ENCODE data around the gene GPR152. TPM values are rescaled to one million over a fixed set of nuclear protein-coding genes. Genes with fewer than 3 reads are reported as not detected.

GPR152 gene
- total RNA-seq, 4 donors from 2014 or later, result not detected

- H3K27ac ChIP-seq, result peak overlapping the region; percentile 93 to 98 (median 96)
- no peaks in the 10 kb centered on the region for H3K9me3 ChIP-seq
- DNase-seq, result no peak
- peaks cover 0 to 21% (median 0%) of the 10 kb centered on the region in 3 donors for H3K36me3 ChIP-seq
- TF ChIP-seq CTCF (IDR thresholded peaks at IDR 0.05) (no peak), POLR2A (IDR thresholded peaks at IDR 0.05) (peak in 2 of 4 donors; percentile 17 to 26)
- intact Hi-C loops (cut with DNase I), result no loop called here
- no peaks in the 10 kb centered on the region for H3K27me3 ChIP-seq
- peak overlapping the region in 3 of 4 donors; percentile 47 to 75 (median 50) for H3K4me3 ChIP-seq
- WGBS, 2 donors, result 63 to 73% methylated on average over 6 to 9 of the region's 20 CpGs
- peaks cover 33 to 68% (median 38%) of the 10 kb centered on the region in 3 donors for H3K4me1 ChIP-seq
Measured at GRCh38 chr11:67463680-67464410, 11.3 kb upstream of the GPR152 start.

GRCh38 chr11:67463186-67463585 lies 10.7 kb upstream of the GPR152 start:
- WGBS, 2 donors, result 73 to 84% methylated on average over 6 to 9 of the region's 10 CpGs
- intact Hi-C loops (cut with DNase I), result no loop called here
- no peaks in the 10 kb centered on the region for H3K27me3 ChIP-seq

DNA sequence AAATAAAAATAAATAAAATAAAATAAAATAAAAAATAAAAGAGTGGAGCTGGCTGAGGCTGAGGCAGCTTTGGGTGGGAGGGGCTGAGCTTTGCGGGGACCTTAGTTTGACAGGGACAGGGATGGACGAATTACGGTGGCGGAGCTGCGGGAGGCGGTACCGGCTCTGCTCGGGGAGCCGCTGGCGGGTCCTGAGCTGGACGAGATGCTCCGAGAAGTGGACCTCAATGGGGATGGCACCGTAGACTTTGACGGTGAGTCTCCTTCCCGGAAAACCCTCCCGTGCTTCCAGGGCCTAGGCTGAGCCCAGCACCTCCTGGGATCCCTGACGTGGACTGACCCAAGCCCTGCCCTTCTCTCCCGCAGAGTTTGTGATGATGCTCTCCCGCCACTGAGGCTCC lies 5.7 kb upstream of the GPR152 start:
- Histone ChIP-seq H3K4me1 (peaks cover 0 to 16% (median 0%) of the 10 kb centered on the region in 3 donors), H3K27ac (no peak overlapping the region), H3K4me3 (no peak overlapping the region), H3K9me3 (no peaks in the 10 kb centered on the region), H3K27me3 (no peaks in the 10 kb centered on the region), H3K36me3 (no peaks in the 10 kb centered on the region)
- DNase-seq, result no peak
- TF ChIP-seq POLR2A (IDR thresholded peaks at IDR 0.05), result no peak
- no peak for TF ChIP-seq CTCF (IDR thresholded peaks at IDR 0.05)
- 87 to 96% methylated on average over 11 to 15 of the region's 19 CpGs for WGBS, 2 donors
- intact Hi-C loops (cut with DNase I), result no loop called here

More at GRCh38 chr11:67463186-67463585, 10.7 kb upstream of the GPR152 start:
- no peak for TF ChIP-seq CTCF (IDR thresholded peaks at IDR 0.05)
- TF ChIP-seq POLR2A (IDR thresholded peaks at IDR 0.05), result no peak
- Histone ChIP-seq H3K36me3 (peaks cover 0 to 21% (median 0%) of the 10 kb centered on the region in 3 donors), H3K9me3 (no peaks in the 10 kb centered on the region), H3K27ac (peak overlapping the region in 3 of 4 donors; percentile 39 to 96 (median 96)), H3K4me3 (no peak overlapping the region), H3K4me1 (peaks cover 27 to 65% (median 37%) of the 10 kb centered on the region in 3 donors)
- no peak for DNase-seq

DNA sequence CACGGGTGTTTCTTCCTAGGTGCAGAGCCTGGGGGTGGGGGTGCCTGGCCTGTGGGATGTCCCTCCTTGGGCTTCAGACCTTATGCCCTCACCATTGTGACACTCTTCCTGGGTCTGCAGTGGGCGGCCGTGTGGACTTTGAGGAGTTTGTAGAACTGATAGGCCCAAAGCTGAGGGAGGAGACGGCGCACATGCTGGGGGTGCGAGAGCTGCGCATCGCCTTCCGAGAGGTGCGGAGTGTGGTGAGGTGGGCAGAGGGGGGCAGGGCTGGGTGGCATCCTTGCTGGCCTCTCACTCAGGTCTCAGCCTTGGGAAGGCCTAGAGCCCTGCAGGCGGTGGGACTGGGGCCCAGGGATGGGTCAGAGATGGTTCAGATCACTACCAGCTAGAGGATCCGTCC lies 4.9 kb upstream of the GPR152 start:
- TF ChIP-seq POLR2A (IDR thresholded peaks at IDR 0.05) (no peak), CTCF (IDR thresholded peaks at IDR 0.05) (no peak)
- DNase-seq, result no peak
- 95% methylated on average over 8 of the region's 12 CpGs; no CpG with 5 or more reads in 1 of the 2 donors for WGBS, 2 donors
- intact Hi-C loops (cut with DNase I), result no loop called here
- Histone ChIP-seq H3K27me3 (no peaks in the 10 kb centered on the region), H3K27ac (no peak overlapping the region), H3K36me3 (no peaks in the 10 kb centered on the region), H3K4me1 (peaks cover 0 to 22% (median 0%) of the 10 kb centered on the region in 3 donors), H3K9me3 (no peaks in the 10 kb centered on the region), H3K4me3 (no peak overlapping the region)

DNA sequence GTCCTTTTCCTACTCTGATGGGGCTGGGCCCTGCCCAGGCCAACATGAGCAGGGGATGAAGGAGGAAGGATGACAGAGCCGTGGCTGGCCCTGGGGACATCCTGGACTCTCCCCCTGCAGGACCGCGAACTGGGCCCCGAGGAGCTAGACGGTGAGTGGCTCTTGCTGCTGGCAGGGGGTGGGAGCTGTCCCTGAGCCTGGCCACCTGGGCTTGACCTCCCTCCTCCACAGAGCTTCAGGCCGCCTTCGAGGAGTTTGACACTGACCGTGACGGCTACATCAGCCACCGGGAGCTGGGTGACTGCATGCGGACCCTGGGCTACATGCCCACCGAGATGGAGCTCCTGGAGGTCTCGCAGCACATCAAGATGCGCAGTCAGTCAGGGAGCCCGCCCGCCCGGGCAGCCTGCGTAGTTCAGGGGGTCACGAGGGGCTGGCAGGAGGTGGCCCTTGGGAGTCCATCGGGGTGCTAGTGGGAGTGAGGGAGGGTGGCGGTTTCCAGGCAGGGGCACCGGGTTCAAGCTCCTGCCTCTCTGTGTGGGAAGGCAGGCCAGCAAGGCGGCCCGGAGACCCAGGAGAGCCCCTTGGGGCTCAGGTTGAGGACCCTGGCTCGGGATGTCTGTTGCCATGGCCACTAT lies 3.7 kb upstream of the GPR152 start:
- H3K27me3 ChIP-seq, result no peaks in the 10 kb centered on the region
- no peaks in the 10 kb centered on the region for H3K36me3 ChIP-seq
- H3K4me1 ChIP-seq, result peaks cover 0 to 29% (median 0%) of the 10 kb centered on the region in 3 donors
- 79 to 83% methylated on average over 9 of the region's 25 CpGs for WGBS, 2 donors
- DNase-seq, result no peak
- H3K27ac ChIP-seq, result no peak overlapping the region
- no peak overlapping the region for H3K4me3 ChIP-seq
- no peak for TF ChIP-seq POLR2A (IDR thresholded peaks at IDR 0.05)
- TF ChIP-seq CTCF (IDR thresholded peaks at IDR 0.05), result no peak
- intact Hi-C loops (cut with DNase I), result no loop called here
- no peaks in the 10 kb centered on the region for H3K9me3 ChIP-seq
